GM12878 (cell line): ENCODE measurements around the gene MAML3. TPM values are rescaled to one million over a fixed set of nuclear protein-coding genes. Genes with fewer than 3 reads are reported as not detected.

Experiments used
- ATAC-seq: fragments of 200-7000 bp; cut with Tn5 transposase; 3 replicates; pipeline ENCODE4 v1.9.1; 2020; ENCODE audit warnings: mild to moderate bottlenecking, moderate library complexity
- BruUV-seq: library from RNA; stranded (reverse); fragments of 400-500 nt; replicated peaks from 2 replicates; lab custom pipeline; 2021; lab: Mats Ljungman, UMichigan
- CTCF ChIA-PET: fragments of 300-600 bp; sonication (Branson Sonifier 250); formaldehyde crosslinking; extraction: SDS; loops from one replicate; lab custom pipeline; 2021; ENCODE audit warnings: inconsistent platforms; lab: Yijun Ruan, JAX
- POLR2A ChIA-PET: fragments of 350-600 bp; formaldehyde crosslinking; extraction: SDS; loops from one replicate; lab custom pipeline; 2021; ENCODE audit warnings: inconsistent platforms; lab: Charles Lee
- RAD21 ChIA-PET: fragments of 300-600 bp; sonication (Branson Sonifier 250); formaldehyde crosslinking; loops from one replicate; lab custom pipeline; 2023; ENCODE audit warnings: antibody characterized with exemption; ENCODE audit not compliant: unreplicated experiment; lab: Charles Lee
- SMC1A ChIA-PET: fragments of 300-600 bp; sonication (Branson Sonifier 250); formaldehyde crosslinking; loops from one replicate; lab custom pipeline; 2023; ENCODE audit not compliant: unreplicated experiment, uncharacterized antibody; lab: Charles Lee
- DNase-seq: peaks from one replicate; pipeline ENCODE4 v3.0.0-alpha.2; 2011; ENCODE audit warnings: low read depth, low spot score
- FAIRE-seq: peaks from 3 replicates; lab custom pipeline; 2011; peaks lifted over from hg19 to GRCh38; lab: Jason Lieb, UNC
- H2AFZ ChIP-seq: 2 replicates; pipeline ENCODE4 v1.6.0; 2011; ENCODE audit warnings: low read depth, low read length, control low read depth; ENCODE audit not compliant: control insufficient read depth
- H3K27ac ChIP-seq: 2 replicates; pipeline ENCODE4 v1.5.1; 2011; ENCODE audit warnings: control low read depth; ENCODE audit not compliant: control insufficient read depth, insufficient read depth
- H3K27me3 ChIP-seq, 2 experiments: replicated peaks in 1 of 2; 2 replicates each; pipeline versions ENCODE4 v1.6.0 to v1.6.1; 2011; ENCODE audit warnings: low read length in 1 of 2; ENCODE audit not compliant: control insufficient read depth in 2 of 2, insufficient read depth in 2 of 2
- H3K36me3 ChIP-seq, 2 experiments: 2 replicates each; pipeline ENCODE4 v1.5.1; 2011; ENCODE audit warnings: low read length in 1 of 2; ENCODE audit not compliant: control insufficient read depth in 2 of 2, insufficient read depth in 2 of 2
- H3K4me1 ChIP-seq: 2 replicates; pipeline ENCODE4 v1.6.1; 2011; ENCODE audit warnings: mild to moderate bottlenecking, low read length, moderate library complexity, mixed read lengths; ENCODE audit not compliant: control insufficient read depth, insufficient read depth
- H3K4me2 ChIP-seq: 2 replicates; pipeline ENCODE4 v1.6.0; 2011; ENCODE audit warnings: control low read depth; ENCODE audit not compliant: control insufficient read depth, insufficient read depth
- H3K4me3 ChIP-seq: fragments of 200-600 bp; sonication (generic); 2 replicates; pipeline ENCODE4 v1.5.1; 2016
- H3K79me2 ChIP-seq: 2 replicates; pipeline ENCODE4 v1.6.0; 2011; ENCODE audit warnings: low read length; ENCODE audit not compliant: control insufficient read depth, insufficient read depth
- H3K9ac ChIP-seq: 2 replicates; pipeline ENCODE4 v1.8.0; 2011; ENCODE audit warnings: low read length, control low read depth, mixed read lengths; ENCODE audit not compliant: control insufficient read depth, insufficient read depth
- H3K9me3 ChIP-seq: replicated peaks from 3 replicates; pipeline ENCODE4 v1.5.1; 2011; ENCODE audit warnings: mild to moderate bottlenecking, low read length; ENCODE audit not compliant: control insufficient read depth, insufficient read depth
- H4K20me1 ChIP-seq: 2 replicates; pipeline ENCODE4 v1.6.0; 2011; ENCODE audit not compliant: control insufficient read depth, insufficient read depth
- CHD2 ChIP-seq: IDR thresholded peaks from 2 replicates; pipeline ENCODE4 v1.6.1; 2011; ENCODE audit warnings: low read depth, low read length, improper control_type of control experiment, borderline replicate concordance
- FOXM1 ChIP-seq: IDR thresholded peaks from 2 replicates; pipeline ENCODE4 v1.6.1; 2012; ENCODE audit warnings: low read depth, mild to moderate bottlenecking, inconsistent platforms, low read length, moderate library complexity
- NBN ChIP-seq: fragments of 450-650 bp; IDR thresholded peaks from 2 replicates; pipeline ENCODE4 v1.6.1; 2016
- NFXL1 ChIP-seq: fragments of 450-650 bp; IDR thresholded peaks from 2 replicates; pipeline ENCODE4 v1.6.1; 2017; ENCODE audit warnings: antibody characterized with exemption, mild to moderate bottlenecking, borderline replicate concordance
- NFYA ChIP-seq: IDR thresholded peaks from 2 replicates; pipeline ENCODE4 v1.6.1; 2011; ENCODE audit warnings: low read depth, mild to moderate bottlenecking, low read length, improper control_type of control experiment, borderline replicate concordance
- POU2F2 ChIP-seq: IDR thresholded peaks from 3 replicates; pipeline ENCODE4 v1.6.1; 2011; ENCODE audit warnings: low read depth, mild to moderate bottlenecking, low read length, borderline replicate concordance
- SUPT20H ChIP-seq: IDR thresholded peaks from 2 replicates; pipeline ENCODE4 v1.6.1; 2011; ENCODE audit warnings: low read depth, mild to moderate bottlenecking, low read length, moderate library complexity, borderline replicate concordance; ENCODE audit not compliant: control insufficient read depth
- ZNF207 ChIP-seq: fragments of 450-650 bp; IDR thresholded peaks from 2 replicates; pipeline ENCODE4 v1.6.1; 2014; ENCODE audit warnings: antibody characterized with exemption, mild to moderate bottlenecking, borderline replicate concordance
- WGBS: methylation state at CpG from one replicate; pipeline ENCODE4 v1.1.6; 2016; ENCODE audit warnings: low lambda C conversion rate; ENCODE audit not compliant: insufficient replicate concordance, insufficient coverage; ENCODE audit errors: missing lambda C conversion rate; 5-methylcytosine and 5-hydroxymethylcytosine counted together
- in situ Hi-C: fragments of 300-500 bp; cut with MboI; formaldehyde crosslinking; loops from 9 replicates; pipeline ENCODE4 v1.14.3; 2018; ENCODE audit warnings: mixed read lengths
- intact Hi-C: fragments of 100-400 bp; cut with micrococcal nuclease; formaldehyde crosslinking; loops from one replicate; pipeline ENCODE4 v1.14.2; 2022; ENCODE audit not compliant: unreplicated experiment
- polyA plus RNA-seq, 11 experiments: library from polyadenylated mRNA; depleted of rRNA in 4 of 11; unstranded in 6 of 11; stranded (reverse) in 5 of 11; fragments of >200 nt; fragmentation: Nextera tagmentation in 4 of 11; fragmentation: Illumina TruSeq in 1 of 11; extraction: Ambion mirVana in 4 of 11; extraction: Trizol in 1 of 11; gene quantifications; 1 replicate in 1 of 11; 2 replicates in 10 of 11; pipeline versions ENCODE4 v1.2.1 to v1.2.3, GENCODE V29; 2011 to 2016; ENCODE audit warnings: inconsistent platforms in 2 of 11, missing spikeins in 2 of 11, low read depth in 1 of 11
- total RNA-seq, 4 experiments: library from RNA; depleted of rRNA in 3 of 4; stranded (reverse); fragments of >200 nt in 3 of 4; fragmentation: Illumina TruSeq in 1 of 4; extraction: Trizol in 1 of 4; gene quantifications; 2 replicates each; pipeline versions ENCODE4 v1.2.1 to v1.2.3, GENCODE V29; 2013 to 2021
- TF ChIP-seq, protein P1 (sequence below): fragments of 450-650 bp; IDR thresholded peaks from 2 replicates; pipeline ENCODE4 v1.6.1; 2018; ENCODE audit warnings: borderline replicate concordance, mild to moderate bottlenecking; ENCODE audit not compliant: partially characterized antibody
- TF ChIP-seq, protein P2 (sequence below): fragments of 450-650 bp; IDR thresholded peaks from 2 replicates; pipeline ENCODE4 v1.6.1; 2017; ENCODE audit warnings: mild to moderate bottlenecking, low read depth, inconsistent platforms; ENCODE audit not compliant: poor library complexity, severe bottlenecking

MAML3 gene
- total and polyA plus RNA-seq, 10 of the 15 experiments (the other 5 are each of a cell fraction or from before 2014, with no cell fraction given) = under 0.01 to 0.53 (median 0.06) TPM; not detected in 2

DNA sequence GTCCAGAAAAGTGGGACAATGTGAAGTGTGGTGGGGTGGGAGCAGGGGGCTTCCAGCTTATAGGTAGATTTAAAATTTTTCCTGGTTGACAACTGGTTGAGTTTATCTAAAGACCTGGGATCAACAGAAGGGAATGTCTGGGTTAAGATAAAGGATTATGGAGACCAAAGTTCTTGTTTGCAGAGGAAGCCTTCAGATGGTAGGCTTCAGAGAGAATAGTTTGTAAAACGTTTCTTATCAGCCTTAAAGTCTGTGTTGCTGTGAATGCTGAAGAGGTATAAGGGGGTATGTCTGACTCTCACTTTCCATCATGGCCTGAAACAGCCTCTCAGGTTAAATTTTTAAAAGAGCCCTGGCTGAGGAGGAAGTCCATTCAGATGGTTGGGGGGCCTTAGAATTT, 467.9 kb downstream of the MAML3 start:
- H3K36me3 ChIP-seq = peaks cover 0 to under 1% of the 10 kb centered on the region in 2 experiments; a peak in 1 of 4 replicates
- intact Hi-C loops (no loop called here), in situ Hi-C loops (no loop called here)
- DNase-seq (no peak), ATAC-seq (no peak), FAIRE-seq (no peak)
- H3K9ac ChIP-seq = no peak overlapping the region
- H3K4me2 ChIP-seq = no peak overlapping the region
- H3K79me2 ChIP-seq = no peaks in the 10 kb centered on the region
- SMC1A ChIA-PET = no interaction called here
- no TSS peak for BruUV-seq
- 71% methylated on average over 1 of the region's 1 CpG for WGBS
- no peaks in the 10 kb centered on the region for H3K4me1 ChIP-seq
- no peak overlapping the region for H3K27ac ChIP-seq
- no peak overlapping the region for H3K4me3 ChIP-seq
- H3K9me3 ChIP-seq = no peaks in the 10 kb centered on the region
- TF ChIP-seq, protein P1, sequence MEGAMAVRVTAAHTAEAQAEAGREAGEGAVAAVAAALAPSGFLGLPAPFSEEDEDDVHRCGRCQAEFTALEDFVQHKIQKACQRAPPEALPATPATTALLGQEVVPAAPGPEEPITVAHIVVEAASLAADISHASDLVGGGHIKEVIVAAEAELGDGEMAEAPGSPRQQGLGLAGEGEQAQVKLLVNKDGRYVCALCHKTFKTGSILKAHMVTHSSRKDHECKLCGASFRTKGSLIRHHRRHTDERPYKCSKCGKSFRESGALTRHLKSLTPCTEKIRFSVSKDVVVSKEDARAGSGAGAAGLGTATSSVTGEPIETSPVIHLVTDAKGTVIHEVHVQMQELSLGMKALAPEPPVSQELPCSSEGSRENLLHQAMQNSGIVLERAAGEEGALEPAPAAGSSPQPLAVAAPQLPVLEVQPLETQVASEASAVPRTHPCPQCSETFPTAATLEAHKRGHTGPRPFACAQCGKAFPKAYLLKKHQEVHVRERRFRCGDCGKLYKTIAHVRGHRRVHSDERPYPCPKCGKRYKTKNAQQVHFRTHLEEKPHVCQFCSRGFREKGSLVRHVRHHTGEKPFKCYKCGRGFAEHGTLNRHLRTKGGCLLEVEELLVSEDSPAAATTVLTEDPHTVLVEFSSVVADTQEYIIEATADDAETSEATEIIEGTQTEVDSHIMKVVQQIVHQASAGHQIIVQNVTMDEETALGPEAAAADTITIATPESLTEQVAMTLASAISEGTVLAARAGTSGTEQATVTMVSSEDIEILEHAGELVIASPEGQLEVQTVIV = no peak
- TF ChIP-seq, protein P2, sequence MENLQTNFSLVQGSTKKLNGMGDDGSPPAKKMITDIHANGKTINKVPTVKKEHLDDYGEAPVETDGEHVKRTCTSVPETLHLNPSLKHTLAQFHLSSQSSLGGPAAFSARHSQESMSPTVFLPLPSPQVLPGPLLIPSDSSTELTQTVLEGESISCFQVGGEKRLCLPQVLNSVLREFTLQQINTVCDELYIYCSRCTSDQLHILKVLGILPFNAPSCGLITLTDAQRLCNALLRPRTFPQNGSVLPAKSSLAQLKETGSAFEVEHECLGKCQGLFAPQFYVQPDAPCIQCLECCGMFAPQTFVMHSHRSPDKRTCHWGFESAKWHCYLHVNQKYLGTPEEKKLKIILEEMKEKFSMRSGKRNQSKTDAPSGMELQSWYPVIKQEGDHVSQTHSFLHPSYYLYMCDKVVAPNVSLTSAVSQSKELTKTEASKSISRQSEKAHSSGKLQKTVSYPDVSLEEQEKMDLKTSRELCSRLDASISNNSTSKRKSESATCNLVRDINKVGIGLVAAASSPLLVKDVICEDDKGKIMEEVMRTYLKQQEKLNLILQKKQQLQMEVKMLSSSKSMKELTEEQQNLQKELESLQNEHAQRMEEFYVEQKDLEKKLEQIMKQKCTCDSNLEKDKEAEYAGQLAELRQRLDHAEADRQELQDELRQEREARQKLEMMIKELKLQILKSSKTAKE = no peak
- TF ChIP-seq SUPT20H (no peak), NFYA (no peak), ZNF207 (no peak), FOXM1 (no peak), CHD2 (no peak), NBN (no peak), NFXL1 (no peak), POU2F2 (no peak)
- H4K20me1 ChIP-seq = no peaks in the 10 kb centered on the region
- H3K27me3 ChIP-seq = no peaks in the 10 kb centered on the region
- RAD21 ChIA-PET = no interaction called here
- no peak overlapping the region for H2AFZ ChIP-seq
- CTCF ChIA-PET = no interaction called here
- POLR2A ChIA-PET = no interaction called here
